GM18907 (cell line): ENCODE data around the gene OSCP1.

Experiments
- ATAC-seq: cut with Tn5 transposase; IDR thresholded peaks from one replicate; pipeline ENCODE4 v1.9.1; 2021; ENCODE audit warnings: mild to moderate bottlenecking, moderate library complexity; ENCODE audit not compliant: unreplicated experiment

The OSCP1 gene

GRCh38 chr1:36408479-36408878 is 41.8 kb downstream of the OSCP1 start:
- ATAC-seq, result no peak

- ATAC-seq, result no peak
Observed at GRCh38 chr1:36406440-36406839, 43.8 kb downstream of the OSCP1 start.

DNA sequence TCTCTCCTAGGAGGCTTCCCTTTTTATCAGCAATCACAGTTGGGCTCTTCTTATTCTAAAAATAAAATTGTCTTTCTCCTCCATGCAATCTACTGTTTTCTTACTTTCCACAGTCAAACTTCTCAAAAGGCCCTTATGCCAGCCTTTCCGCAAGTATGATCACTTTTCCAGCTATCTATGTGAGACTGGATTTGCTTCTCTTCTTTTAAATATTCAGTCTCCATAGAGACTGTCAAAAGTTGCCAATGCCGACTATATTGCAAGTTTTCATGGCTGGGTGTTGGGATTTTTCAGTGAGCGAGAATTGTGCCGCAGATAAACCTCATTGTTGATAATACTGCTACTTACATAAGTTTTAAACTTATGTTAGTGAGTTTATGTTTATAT is 47.8 kb downstream of the OSCP1 start:
- ATAC-seq, result no peak

DNA sequence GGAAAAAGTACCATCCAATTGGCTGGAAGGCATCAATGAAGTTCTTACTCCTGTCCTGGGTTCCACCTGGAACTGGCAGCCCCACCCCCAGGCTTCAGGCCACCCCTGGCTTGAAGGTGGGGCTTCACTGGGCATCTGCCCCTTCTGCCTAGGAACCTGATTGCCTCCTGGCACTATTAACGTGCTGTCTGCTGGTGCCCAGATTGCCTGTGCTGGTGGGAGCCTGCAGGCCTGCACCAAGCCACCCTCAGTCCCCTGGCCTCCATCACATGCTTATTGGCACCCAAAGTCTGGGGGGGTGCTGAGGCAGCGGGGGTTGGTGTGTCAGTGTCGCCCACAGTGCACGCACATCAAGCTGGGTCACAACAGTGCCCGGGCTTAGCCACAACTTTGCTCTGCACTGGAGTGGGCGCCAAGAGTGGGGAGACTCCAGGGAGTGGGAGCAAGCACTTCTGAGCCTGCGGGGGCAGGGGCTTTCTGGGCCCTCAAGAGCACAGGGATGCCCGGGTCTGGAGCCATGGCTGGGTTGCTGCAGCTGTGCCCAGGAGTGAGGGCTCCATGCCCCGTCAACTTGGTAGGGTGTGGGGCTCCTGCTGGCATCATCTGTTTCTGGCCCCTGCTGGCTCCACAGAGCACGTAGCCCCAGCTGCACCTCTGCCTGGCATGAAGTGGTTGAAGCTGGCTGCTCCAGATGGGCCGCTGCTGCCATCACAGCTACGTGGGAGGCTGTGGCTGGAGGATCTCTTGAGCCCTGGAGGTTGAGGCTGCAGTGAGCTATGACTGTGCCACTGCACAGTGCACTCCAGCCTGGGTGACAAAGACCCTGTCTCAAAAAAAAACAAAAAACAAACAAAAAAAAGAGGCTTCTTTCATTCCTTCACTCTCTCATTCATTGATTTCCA is 48.4 kb downstream of the OSCP1 start:
- no peak for ATAC-seq

- ATAC-seq, result peak; percentile 76
Observed at GRCh38 chr1:36400825-36401601, 49.2 kb downstream of the OSCP1 start.

- no peak for ATAC-seq
Observed at GRCh38 chr1:36400514-36400824, 49.8 kb downstream of the OSCP1 start.

DNA sequence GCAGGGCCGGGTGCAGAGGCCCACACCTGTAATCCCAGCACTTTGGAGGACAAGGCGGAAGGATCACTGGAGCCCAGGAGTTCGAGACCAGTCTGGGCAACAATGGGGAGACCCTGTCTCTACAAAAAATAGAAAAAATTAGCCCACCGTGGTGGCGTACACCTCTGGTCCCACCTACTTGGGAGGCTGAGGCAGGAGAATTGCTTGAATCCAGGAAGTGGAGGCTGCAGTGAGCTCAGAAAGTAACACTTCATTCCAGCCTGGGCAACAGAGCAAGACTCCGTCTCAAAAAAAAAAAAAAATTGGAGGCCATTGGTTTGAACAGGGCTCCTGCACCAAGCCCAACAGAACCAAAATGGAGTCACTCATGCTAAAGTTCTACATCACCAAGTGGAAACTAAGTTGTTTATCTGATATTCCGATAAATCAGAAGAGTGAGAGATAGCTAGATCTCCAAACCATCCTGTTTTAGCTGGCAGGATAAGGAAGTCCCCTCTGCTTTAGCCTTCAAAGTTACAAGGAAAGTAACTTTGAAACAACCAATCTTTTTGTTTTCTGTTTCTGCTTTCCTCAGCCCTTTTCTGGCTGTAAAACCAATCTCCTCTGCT is 51.8 kb downstream of the OSCP1 start:
- ATAC-seq, result no peak

DNA sequence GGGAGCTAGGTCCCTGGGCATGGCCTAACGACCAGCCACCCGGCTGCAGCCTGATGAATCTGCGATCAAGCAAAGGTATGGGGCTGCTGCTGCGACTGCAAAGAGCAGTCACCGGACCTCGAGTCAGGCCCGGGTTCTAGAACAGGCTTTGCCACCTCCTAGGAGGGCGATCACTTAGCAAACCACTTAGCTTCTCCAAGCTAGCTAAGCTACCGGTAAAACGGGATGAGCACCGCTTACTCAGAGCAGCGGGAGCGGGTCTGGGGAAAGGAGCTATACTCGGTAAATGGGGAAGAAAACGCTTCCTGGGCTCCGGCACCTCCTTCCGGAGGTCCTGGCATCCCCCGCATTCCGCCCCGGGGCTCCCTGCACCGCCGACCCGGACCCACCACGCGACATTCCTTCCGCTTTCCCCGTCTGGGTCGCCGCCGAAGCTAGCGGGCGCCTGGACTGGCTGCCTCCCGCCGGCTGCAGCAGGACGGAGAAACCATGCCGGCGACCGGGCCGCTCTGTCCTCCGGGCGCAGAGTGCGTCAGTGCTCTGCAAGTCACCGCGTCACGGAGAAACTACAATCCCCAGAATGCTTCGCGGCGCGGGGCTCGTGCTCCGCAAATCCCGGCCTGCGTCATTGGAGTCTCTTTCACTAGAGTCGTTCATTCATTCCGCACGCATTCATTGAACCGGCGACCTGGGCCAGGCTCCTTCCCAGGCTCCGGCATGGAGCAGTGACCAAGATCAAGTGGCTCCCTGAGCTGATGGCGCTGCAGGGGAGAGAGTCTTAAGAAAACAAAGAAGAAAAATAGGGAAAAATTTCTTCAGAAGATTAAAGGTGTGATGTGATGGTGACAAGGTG is 52.6 kb downstream of the OSCP1 start, which contains the start of gene LSM10:
TSS of gene LSM10 (minus strand) at position 531 of the 853 bp plus-strand sequence. CDS start 3,779 bp downstream, outside the sequence.
- peak; percentile 60 for ATAC-seq

DNA sequence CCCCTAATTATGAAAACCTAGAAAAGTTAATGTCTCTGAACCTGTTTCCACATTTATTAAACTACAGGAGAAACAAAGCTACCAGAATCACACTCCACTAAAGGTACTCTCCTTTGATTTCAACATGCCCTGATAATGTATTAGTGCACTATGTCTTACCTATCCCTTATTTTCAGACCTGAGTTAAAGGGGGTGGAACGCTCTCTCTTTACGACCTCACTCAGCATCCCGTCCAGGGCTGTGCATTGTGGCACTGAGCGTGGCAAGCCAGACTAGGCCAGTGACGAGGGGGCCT is 53.2 kb downstream of the OSCP1 start:
- no peak for ATAC-seq

- ATAC-seq, result no peak
Observed at GRCh38 chr1:36396359-36396758, 53.9 kb downstream of the OSCP1 start.

DNA sequence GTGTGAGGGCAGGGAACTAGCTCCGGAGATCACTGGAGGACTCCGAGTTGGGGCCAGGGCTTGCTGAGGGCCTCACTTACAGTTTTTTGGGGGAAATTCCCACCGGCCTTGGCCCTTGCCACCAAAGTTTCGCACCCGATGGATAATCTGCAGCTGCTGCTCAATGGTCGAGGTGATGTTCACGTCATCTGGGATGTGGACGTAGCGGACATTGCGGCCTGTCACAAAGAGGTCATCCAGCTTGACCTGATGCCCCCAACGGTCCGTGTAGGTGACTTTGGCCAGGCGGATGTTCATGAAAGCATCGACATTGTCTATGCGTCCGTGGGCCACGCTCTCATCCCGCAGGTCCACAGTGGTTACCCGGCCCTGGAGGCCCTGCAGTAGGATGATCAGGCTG is 56.6 kb downstream of the OSCP1 start:
- ATAC-seq, result no peak

DNA sequence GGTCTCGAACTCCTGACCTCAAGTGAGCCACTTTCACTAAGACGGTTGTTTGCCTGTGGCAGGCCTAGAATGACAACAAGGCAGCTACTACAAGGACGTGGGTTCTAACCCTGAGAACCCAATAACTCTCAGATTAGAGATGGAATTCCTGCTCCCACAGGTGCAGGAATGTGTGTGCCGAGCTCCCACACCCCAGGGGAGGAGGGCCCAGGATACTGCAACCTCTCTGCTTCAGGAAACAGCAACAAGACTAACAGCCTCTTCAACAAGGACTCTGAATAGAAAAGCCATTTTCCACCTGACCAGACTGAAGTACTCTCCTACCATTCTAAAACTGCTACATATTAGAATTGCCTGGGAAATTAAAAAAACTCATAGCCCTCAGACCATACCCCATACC is 57.4 kb downstream of the OSCP1 start:
- no peak for ATAC-seq

- no peak for ATAC-seq
Observed at GRCh38 chr1:36391271-36391670, 59.0 kb downstream of the OSCP1 start.

GRCh38 chr1:36390411-36390810 is 59.8 kb downstream of the OSCP1 start:
- ATAC-seq, result no peak

DNA sequence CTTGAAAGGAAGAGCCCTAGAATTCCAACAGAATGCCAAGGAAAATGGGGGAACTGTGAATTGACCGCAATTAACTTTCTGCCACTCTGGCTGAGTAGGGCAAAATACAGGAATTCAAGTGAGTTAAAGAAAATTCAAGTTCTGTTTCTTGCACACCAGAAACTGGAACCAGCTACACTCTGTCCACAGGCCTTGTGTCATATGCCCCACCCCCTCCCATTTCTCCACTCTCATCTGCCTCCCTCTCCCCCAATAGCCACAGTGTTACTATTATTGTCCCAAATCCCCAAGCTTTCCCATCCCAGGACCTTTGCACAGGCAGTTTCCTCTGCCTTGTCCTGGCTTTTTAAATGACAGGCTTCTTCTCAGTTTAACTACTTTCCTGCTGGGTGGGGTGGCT is 60.3 kb downstream of the OSCP1 start:
- no peak for ATAC-seq

- no peak for ATAC-seq
Observed at GRCh38 chr1:36389261-36389660, 61.0 kb downstream of the OSCP1 start.

DNA sequence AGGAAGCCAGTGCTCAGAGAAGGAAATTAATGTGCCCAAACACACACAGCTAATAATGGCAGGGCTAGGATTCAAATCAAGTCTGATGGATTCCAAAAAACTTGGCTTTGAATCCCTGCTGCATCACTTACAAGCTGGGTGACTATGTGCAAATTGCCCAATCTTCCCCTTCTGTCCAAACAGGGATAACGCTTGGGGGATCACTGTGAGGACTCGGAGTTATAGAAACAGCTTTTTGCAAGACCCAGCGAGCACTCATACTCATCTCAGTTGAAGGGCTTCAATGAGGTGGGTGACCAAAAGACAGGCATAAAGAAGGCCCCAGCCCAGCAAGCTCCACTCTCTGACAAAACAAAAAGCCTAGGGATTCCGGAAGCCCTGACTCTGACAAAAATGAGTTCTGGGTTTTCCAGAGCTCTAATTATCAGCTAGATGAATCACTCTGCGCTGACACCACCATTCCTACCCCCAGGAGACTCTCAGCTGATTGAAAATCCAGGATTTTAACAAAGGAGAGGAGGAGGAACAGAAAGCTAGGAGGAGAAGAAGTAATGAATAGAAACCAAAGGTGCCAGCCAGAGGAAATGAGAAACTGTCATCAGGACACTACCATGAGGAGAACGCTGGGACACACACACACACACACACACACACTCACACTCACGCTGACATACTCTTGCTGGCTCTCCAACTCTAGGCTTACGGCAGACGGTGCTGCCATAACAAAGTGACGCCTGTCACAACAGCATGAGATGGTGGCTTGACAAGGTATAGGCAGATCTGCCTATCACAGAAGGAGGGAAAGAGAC is 62.9 kb downstream of the OSCP1 start:
- ATAC-seq, result no peak

DNA sequence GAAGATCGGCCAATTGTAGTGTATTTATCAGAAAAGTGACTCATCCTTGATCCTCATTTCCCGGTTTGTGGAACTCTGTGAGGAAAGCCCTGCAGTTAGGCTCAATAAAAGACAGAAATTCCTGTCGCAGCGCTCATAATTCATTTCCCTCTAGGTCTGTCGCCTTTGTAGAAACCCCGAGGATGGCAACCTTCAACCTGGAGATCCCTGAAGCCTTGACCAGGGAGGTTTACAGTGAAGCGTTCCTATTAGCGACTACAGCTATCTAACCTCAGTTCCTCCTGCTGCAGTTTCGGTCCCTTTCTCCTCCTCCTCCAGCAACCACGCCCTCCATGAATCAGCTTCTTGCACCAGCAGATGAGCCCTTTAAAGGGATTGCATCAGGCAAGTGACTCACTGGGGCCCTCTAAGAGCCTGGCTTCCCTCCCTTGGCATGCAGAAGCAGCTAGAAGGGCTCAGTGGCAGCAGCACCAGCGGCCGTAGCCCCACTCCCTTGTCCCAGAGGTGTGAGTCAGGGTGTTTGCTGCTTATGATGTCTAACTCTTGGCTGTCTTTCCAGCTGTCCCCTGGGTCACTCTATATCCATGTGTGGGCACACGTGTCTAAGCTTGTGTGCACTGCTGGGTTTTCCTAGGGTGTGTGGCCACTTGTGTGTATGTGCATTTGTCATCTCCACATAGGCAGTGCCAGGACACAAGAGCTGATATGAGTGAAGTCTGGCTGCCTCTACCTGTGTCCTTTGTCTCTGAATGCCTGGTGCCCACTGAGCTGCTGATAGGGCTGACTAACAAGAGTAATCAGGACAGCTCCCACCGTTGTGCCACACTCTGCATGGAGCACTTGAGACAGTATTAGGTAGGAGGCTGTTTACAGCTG is 63.7 kb downstream of the OSCP1 start:
- peak; percentile 45 for ATAC-seq
